ENCODE measurements around the gene ST7.
"Not testable (repeated sequence)": the region's sequence is repeated elsewhere in the genome, so short reads cannot be mapped to it uniquely, and the experiment has no call there.

Gene ST7

DNA sequence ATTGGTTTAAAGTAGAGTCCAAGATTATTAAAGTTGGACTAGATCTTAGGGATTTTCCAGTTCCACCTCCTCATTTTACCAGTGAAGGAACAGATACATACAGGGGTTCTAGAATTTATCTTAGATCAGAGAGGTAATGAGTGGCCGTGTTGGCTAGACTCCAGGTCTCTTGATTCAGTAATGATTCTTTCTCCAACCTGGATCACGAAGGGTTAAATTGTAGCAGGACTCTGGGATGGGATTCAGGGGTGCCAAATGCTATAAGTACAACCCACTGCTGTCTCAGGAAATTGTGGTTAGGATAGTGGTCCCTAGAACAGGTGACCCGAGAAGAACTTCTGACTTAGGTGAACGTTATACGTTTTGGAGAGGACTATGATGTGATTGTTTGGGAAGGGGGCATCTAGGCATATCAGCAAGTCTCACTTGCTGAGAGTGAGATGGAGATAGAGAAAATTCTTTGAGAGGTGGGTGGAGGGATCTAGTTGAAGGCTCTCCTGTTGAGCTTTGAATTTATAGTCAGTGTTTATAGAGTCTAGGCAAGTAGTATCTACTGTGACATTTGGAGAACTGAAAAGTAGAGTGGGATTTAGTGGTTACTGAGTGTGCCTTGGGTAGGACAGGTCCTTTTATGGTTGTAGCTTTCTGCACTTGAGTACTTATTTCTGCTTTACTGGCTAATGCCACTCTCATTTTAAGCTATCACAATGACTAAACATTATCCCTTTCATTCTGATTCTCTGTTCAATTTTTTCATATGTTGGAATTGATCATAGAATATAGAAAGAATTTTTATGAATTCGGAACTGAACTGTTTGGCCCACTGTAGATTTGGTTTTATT is 58.3 kb downstream of the ST7 start:
- no peak for DNase-seq

DNA sequence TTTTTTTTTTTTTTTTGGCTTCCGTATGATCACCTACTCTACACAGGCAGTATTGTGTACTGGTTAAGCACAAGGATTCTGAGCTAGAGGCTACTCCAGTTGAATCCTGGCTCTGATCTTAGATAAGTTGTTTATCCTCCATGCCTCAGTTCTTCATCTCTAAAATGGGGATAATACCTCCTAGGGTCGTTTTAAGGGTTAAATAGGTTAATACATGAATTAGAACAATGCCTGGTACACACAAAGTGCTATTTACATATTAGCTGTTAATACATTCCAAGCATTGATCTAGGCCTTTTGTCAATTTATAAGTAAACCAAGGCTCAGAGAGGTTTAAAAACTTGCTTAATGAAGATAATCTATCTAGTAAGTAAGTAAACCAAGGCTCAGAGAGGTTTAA is 59.0 kb downstream of the ST7 start:
- no peak for DNase-seq

DNA sequence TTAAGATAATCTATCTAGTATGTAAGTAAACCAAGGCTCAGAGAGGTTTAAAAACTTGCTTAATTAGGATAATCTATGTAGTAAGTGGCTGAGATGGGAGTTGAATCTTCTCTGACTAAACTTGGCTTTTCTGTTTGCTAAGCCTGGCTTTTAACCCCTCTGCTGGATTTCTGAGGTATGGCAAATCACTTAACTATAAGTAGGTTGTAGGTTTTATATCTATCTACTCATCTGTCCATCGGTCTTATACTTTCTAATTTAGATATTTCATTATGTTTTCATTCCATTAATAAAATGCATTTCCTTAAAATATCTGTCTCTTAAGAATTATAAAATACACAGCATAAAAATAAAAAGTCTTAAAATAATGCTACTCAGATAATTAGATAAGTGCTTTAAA is 59.4 kb downstream of the ST7 start:
- DNase-seq = no peak

DNA sequence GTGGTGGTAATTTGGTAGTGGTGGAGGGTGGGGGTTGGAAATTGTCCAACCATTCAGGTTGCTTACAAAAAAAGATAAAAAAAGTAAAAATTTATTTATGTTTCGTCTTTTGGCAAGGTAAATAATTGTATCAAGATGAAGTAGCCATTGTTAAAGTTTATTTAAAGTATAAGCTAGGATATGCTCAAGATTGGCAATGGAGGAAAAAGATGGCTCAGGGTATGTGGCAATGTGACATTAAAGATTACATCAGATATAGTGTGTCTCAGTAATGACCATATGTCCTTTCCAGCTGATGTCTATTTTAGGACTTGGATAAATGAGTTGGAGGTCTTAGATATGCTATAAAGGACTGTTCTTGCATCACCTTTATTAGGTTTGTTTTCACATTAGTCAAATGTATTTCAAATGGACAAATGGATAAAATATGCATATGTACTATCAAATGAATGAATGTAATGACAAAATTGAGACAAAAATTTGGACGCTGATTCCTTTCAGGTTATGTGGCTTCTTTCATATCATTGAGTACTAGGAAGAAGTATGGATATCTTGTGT is 60.9 kb downstream of the ST7 start:
- DNase-seq = no peak

DNA sequence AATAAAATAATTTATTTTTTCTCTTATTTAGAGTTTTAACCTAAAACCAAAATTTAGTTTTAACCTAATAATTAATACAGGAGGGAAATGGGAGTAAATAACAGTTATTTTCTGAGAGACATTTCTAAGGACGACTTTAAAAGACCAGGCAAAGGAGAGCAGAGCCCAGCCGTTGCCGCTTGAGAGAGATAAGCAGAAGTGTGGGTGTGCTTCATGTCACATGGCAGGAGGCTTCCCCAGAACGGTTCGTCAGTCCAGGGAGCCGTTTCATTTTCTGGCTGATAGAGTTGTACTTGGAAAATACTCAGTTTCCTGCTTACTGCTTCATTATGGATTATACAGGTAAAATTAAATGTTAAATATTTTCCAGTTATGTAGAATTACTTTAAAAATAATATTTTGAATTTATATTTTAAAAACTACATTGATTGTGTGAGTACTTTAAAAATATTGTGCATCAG is 61.4 kb downstream of the ST7 start:
- DNase-seq = no peak

DNA sequence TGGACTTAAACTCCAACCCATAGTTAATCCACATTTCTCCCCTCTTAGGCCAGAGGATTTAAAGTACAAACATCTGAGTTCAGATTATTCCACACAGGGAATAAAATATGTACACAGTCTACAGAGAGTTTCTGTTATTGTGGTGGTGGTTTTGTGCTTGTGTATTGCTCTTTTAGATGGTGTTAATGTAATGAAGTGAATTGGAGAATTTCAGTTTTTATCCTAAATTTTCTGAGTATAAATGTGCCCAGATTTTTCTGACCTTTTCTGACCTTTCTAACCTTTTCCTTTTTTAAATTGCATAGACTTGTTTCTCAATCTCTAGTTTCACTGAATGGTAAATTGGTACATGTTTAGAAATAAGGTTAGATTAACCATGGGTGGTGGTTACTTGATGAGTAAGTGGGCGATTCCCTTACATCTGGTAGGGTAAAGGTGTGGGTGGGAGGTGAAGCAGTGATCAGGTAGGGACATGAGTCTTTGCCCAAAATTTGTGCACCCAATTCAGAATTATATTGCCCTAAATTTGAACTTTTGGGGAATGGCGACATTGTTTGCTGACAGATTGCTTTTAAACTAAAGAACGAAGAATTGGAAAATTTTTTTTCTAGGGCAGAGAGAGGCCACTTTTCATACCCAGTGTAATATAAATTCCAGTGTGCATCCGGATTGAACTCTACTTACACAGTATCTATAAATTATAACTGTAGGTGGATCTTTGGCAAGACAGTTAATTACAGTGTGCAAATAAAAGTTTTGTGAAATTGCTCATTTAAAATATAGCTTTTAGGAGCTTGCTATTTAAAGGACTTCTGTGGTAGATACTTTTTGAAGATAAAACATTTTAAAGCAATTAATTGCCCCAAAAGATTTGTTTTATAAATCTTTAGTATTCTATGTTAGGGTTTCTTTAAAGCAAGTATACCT is 62.2 kb downstream of the ST7 start:
- DNase-seq = no peak

DNA sequence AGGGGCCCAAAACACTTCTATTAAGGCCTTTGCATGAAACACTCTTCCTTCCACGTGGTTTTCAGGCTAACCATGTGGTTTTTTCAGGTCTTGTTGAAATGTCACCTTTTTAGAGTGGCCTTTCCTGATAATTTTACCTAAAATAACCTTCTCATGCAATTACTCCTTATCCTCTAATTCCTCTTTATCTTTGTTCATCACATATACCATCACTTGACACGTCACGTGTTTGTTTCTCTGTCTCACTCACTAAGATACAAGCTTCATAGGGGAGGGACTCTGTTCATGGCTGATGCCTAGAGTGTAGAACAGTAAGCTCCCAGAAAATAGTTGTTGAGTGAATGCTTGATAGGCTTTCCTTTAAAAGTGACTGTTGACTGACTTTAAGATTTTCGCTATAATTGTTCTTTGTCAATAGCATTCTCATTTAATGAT is 63.7 kb downstream of the ST7 start:
- no peak for DNase-seq

DNA sequence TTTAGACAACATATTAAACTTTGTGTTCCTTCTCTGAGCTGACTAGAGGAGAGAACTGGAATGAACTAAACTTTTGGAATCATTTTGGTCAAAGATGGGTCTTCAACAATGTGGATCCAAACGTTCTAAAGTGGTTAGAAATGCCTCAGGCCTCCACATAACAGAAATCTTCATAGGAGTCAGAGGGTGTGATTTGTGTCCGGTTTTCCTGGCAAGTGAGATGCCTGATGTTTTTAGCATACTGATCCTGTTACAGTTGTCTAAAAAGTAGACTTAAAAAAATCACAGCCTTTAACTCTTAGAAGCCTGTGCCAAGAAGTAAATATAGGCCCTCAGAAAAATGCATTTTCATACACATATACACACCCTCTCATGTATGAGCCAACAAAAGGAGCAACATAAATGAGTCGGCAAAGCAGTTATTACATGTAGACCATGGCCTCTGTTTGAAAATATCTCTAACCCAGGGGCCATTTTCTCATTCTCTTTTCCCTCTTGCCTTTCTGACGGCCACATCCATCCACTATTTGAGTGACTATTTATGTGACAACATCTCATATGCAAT is 64.5 kb downstream of the ST7 start:
- DNase-seq = no peak

DNA sequence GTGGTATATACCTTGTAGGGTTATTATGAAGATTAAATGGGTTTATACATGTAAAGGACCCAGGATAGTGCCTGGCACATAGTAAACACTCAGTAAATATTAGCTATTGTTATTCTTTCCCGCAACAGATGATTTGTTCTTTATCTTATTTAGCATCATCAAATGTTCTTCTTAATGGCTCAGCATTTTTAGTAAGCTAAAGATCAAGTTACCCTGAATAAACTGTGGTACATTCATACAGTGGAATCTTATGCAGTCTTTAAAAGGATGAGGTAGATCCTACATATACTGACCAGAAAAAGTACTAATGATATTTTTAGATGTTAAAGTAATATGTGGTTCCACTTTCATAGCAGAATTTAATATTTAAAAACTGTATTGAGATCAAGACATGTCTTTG is 65.4 kb downstream of the ST7 start:
- no peak for DNase-seq

DNA sequence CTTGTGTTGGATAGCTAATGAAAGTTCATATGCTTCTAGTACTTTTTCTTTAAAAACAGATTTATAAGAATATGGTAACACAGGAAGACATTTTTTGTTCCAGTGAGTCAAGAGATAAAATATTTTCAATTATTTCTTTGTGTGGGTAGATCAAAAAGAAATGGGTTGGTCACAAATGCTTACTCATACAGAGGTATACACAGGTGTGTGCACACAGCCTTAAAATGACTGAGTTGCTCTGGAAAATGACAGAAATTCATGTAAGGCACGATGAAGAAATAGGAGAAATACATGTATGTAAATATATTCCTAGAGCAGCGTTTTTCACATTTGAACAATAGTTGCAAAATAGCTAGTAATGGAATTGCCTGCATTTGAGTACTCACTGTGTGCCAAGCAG is 66.0 kb downstream of the ST7 start:
- no peak for DNase-seq

DNA sequence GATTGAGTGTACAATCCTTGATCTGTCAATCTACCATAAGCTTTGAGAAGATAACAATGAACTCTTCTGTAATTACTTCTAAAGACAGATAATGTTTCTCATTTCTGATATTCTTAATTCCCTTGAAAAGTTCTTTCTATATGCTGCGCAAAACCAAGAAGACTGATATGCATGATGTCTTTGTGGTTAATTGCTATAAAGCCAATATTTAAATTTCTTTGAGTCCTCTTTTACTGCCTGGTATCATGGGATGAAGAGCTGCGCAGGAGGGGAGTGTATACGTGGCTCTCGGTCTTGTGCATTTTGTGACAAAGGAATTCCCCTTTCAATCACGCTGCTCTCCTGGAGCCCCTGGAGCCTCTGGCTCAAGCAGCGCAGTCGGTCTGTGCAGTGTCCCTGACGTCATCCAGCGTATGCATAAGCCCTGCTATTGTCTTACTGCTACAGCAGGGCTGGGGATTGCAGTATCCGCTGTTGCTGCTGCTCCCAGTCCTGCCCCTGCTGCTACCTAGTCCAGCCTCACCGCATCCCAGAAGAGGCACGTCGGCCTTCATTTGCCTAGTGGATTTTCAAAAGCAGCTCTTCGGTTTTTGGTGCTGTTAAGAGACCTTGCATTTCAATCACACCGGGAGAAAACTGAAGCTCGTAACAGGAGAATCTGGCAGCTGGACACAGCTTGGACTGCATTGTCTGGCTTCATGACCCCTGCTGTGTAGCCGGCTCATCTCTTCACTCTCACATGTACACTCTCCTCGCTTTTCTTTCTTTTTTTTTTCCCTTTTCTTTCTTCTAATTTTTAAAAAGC is 66.7 kb downstream of the ST7 start:
- no peak for DNase-seq

DNA sequence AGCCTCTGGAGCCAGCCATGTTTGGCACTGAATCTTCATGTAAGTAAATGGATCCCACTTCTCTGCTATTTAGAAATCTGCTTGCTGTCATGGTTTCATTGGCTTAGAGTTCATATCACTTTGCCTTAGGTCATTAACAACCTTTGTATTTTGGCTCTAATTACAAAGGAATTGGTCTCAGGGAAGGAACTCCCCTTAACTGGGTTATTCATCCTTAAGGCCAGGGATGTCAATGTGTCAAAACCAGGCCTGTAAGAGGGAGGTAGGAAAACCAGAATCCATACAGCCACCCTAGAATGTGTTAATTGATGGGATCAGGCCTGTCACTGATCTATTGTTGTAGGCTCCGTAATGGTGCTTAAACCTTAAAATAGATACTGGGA is 67.3 kb downstream of the ST7 start:
- DNase-seq = no peak

DNA sequence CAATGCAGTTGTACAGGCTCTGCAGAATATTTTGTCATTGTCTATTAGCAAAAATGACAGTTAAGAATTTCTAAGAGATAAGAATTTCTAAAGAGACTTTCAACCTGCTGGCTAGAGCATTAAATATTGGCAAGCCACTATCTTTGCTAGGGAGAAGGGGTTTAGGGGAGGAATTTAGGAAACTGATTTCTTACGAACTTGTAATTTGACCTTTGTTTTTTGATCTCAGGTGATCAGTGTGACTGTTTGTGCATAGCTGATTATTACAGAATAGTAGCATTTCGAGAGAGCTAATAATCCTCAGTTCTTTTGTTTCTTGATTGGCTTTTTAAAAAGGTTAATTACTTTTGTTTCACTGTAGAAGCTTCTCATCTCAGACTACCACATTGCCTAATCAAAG is 68.1 kb downstream of the ST7 start:
- DNase-seq = no peak

DNA sequence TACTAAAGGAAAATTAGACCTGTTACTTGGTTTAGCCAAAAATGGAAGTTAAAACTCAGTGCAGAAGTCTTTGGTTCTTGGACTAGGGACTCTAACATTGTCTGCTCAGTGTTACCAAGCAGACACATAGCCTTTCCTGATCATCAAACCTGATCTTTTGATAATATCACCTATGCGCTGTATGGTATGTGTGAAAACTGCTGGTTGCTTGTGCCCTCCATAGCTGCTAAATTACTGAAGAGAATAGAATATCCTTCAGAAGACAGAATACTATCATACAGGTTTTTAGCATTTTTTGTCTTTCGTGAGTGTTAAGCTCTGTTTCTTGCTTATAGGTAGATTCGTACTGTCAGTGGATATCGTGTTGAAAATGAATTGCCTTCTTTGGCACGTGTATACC is 68.7 kb downstream of the ST7 start:
- no peak for DNase-seq

DNA sequence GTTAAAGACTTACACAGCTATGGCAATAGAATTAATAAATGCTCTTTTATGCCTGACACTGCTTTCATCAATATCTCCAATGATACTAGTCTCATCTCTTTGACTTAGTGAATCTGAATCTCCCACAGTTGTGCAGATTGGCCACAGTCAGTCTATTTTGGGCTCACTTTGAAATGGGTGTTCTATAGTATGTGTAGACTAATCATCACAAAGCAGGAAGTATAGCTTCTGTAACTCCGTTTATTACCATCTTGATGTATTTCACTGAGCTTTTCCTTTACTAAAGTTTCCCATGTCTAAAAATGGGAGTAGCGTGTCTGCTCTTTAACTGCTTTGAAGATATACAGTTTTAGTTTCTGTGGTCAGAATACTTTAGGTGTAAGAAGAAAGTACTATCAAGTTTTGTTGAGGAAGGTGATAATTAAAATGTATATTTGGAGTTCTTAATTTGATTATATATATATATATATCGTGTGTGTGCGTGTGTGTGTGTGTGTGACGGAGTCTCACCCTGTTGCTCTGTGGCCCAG is 70.1 kb downstream of the ST7 start:
- DNase-seq = no peak

DNA sequence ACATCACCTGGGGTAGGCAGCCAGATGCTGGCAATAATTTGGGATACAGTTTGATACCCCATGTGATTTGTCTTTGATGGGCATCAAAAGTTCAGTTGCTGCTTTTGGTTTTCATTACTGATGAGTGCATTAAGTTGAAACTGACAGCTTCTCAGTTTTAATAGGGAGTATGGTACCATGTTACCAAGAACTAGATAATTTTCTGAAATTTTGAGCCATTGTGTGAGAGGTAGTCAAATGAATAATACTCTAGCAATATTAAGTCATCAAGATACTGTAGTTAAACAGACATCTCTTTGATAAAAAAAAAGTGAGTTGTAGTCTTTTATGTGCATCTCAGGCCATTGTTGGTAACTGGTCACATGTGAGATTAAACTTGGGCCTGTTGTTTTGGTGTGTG is 71.5 kb downstream of the ST7 start:
- DNase-seq = no peak

DNA sequence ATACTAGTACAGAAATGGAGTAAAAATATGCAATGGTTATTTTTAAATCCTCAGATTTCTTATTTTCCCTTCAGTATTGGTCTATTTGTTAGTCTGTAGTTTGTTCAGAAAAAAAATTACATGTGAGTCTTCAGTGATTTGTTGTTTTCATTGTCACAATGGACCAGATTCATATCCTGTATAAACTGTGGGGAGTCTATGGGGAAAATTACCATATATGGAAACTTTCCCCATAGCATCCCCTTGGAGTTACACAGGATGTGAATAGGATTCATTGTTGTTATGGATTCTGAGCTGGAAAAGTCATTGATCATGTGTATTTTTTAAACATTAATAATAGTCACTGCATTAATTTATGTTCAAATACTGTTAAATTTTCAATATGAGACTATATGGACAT is 72.6 kb downstream of the ST7 start:
- no peak for DNase-seq

DNA sequence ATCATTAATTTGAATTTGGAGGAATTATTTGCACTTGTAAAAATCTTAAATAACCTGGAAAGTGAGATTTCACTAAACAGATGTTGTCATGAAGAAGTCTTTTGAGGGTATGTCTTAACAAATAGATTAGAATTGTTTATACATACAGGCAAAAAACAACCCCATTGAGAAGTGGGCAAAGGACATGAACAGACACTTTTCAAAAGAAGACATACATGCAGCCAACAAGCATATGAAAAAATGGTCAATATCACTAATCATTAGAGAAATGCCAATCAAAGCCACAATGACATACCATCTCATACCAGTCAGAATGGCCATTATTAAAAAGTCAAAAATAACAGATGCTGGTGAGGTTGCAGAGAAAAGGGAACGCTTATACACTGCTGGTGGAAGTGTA is 77.0 kb downstream of the ST7 start:
- not testable (repeated sequence) for DNase-seq

DNA sequence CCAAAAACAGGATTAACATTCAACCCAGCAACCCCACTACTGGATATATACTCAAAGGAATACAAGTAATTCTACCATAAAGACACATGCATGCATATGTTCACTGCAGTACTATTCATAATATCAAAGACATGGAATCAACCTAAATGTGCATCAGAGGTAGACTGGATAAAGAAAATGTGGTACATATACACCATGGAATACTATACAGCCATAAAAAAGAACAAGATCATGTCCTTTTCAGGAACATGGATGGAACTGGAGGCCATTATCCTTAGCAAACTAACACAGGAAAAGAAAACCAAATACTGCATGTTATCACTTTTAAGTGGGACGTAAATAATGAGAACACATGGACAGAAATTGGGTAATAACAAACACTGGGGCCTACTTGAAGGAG is 77.5 kb downstream of the ST7 start:
- DNase-seq = not testable (repeated sequence)

DNA sequence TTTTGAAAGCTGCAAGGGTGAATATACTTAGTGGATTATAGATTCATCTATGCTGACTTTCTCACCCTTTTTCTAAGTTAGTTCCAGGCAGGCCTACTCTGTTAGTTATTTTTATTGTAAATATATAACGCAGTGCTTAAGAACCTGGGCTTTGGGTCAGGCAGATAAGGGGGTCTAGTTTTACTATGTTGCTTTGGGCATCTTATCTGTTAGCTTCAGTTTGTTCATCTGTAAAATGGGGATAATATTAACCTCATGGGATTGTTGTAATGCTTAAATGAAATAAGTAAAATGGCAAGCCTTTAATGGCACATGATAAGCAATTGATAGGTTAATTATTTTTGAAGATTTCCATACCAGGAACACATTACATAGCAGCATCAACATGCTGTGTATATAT is 79.5 kb downstream of the ST7 start:
- DNase-seq = no peak

DNA sequence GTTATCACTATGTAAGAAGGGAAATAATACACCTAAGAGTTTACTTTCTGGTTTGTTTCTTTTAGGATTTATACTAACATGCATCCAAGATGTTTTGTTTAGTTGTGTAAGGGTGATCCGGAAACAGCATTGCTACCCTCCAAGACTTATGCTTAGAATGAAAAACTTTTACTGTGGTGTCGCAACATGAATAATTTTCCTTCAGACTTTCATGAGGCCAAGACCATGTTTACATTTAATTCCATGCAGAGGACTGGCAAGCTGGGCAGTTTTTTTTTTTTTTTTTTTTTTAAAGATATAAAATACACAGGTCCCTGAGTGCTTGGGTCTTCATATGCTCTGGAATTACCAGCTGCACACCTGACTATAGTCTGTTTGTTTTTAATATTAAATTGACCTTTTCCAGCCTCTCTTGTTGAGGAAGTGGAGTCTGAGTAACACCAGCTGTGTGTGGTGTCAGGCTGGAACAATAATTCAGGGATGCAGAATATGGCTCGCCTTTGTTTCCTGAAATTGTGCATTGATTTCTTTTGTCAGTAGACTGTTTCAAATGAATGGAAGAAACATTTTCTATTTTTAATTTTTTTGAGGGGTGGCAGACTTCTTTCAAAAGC is 81.7 kb downstream of the ST7 start:
- DNase-seq = no peak

DNA sequence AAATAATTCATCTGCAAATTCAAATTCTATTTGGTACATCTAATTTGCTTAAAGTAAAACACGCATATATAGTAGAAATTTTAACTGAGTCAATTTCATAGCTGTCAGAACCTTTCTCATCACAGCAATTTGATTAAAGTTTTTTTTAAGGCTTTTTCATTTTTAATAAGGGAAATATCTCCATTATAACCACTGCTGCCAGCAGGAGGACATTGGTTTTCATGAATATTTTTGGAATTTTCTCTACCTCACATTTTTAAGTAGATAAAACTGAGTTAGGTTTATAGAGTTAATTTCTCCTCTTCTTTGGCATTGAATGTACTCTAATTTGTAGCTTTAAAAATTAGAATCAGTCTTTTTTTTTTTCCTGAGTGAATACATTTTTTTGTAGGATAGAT is 82.2 kb downstream of the ST7 start:
- no peak for DNase-seq

Data from activated gamma-delta T cell treated with Interleukin-2 at 50 U/mL for 16 hours (primary cell).